ENCODE measurements around the gene PRM2.

Gene PRM2

GRCh38 chr16:11249233-11250061 is 26.8 kb downstream of the PRM2 start:
- DNase-seq (ENCODE audit: low read depth in 2 of 2): no peak

GRCh38 chr16:11248133-11248532 is 28.1 kb downstream of the PRM2 start:
- no peak for DNase-seq (ENCODE audit: low read depth in 2 of 2)

- DNase-seq (ENCODE audit: low read depth in 2 of 2): no peak
Observed at GRCh38 chr16:11245988-11246387, 30.3 kb downstream of the PRM2 start.

- DNase-seq (ENCODE audit: low read depth in 2 of 2): no peak
Observed at GRCh38 chr16:11245222-11245737, 31.0 kb downstream of the PRM2 start.

GRCh38 chr16:11242658-11243057 is 33.6 kb downstream of the PRM2 start:
- no peak for DNase-seq (ENCODE audit: low read depth in 2 of 2)

GRCh38 chr16:11241480-11242204 is 34.6 kb downstream of the PRM2 start:
- no peak for DNase-seq (ENCODE audit: low read depth in 2 of 2)

- DNase-seq (ENCODE audit: low read depth in 2 of 2): no peak
Observed at GRCh38 chr16:11240636-11241473, 35.4 kb downstream of the PRM2 start.

- no peak for DNase-seq (ENCODE audit: low read depth in 2 of 2)
Observed at GRCh38 chr16:11239644-11240632, 36.3 kb downstream of the PRM2 start.

GRCh38 chr16:11238272-11239202 is 37.7 kb downstream of the PRM2 start:
- DNase-seq (ENCODE audit: low read depth in 2 of 2): no peak

GRCh38 chr16:11236461-11237254 is 39.6 kb downstream of the PRM2 start:
- no peak for DNase-seq (ENCODE audit: low read depth in 2 of 2)

- no peak for DNase-seq (ENCODE audit: low read depth in 2 of 2)
Observed at GRCh38 chr16:11235703-11235991, 40.6 kb downstream of the PRM2 start.

- DNase-seq (ENCODE audit: low read depth in 2 of 2): no peak
Observed at GRCh38 chr16:11234884-11235702, 41.2 kb downstream of the PRM2 start.

- peak in 1 of 2 donors; percentile 65 for DNase-seq (ENCODE audit: low read depth in 2 of 2)
Observed at GRCh38 chr16:11233727-11234376, 42.4 kb downstream of the PRM2 start.

- peak; percentile 78 to 82 for DNase-seq (ENCODE audit: low read depth in 2 of 2)
Observed at GRCh38 chr16:11232852-11233726, 43.2 kb downstream of the PRM2 start.

- no peak for DNase-seq (ENCODE audit: low read depth in 2 of 2)
Observed at GRCh38 chr16:11232302-11232851, 43.9 kb downstream of the PRM2 start.

GRCh38 chr16:11231367-11231970 is 44.8 kb downstream of the PRM2 start:
- no peak for DNase-seq (ENCODE audit: low read depth in 2 of 2)
